ENCODE measurements around the gene TMEM223.

Gene TMEM223

GRCh38 chr11:62787005-62787759 is 4.6 kb downstream of the TMEM223 start, which contains the start of gene TMEM179B:
TMEM179B (plus strand) TSS chr11:62787402; CDS start chr11:62787432, 30 bp downstream.
- Histone ChIP-seq H3K27me3 (ENCODE audit: low read depth, low read length) (no peaks in the 10 kb centered on the region), H3K79me2 (ENCODE audit: low read length) (peaks cover 46% of the 10 kb centered on the region), H3K36me3 (replicated peaks; ENCODE audit: low read depth, low read length) (peaks cover 36% of the 10 kb centered on the region), H4K20me1 (ENCODE audit: insufficient read depth, low read length) (no peaks in the 10 kb centered on the region), H2AFZ (ENCODE audit: low read depth, low read length) (no peak within 1 kb of the TSS), H3K9me3 (ENCODE audit: insufficient read depth, low read length) (no peaks in the 10 kb centered on the region), H3K4me3 (ENCODE audit: low read length) (peak within 1 kb of the TSS; percentile 79), H3K27ac (ENCODE audit: low read length) (peak within 1 kb of the TSS; percentile 69), H3K4me1 (ENCODE audit: low read length) (peaks cover 26% of the 10 kb centered on the region), H3K9ac (ENCODE audit: low read length) (peak within 1 kb of the TSS; percentile 88), H3K4me2 (ENCODE audit: low read length) (peak within 1 kb of the TSS; percentile 86)
- TF ChIP-seq CTCF (IDR thresholded peaks at IDR 0.05; ENCODE audit: low read depth, low read length) = peak; percentile 49
- TF ChIP-seq EZH2phosphoT487 (IDR thresholded peaks at IDR 0.05; ENCODE audit: low read depth) = no peak

GRCh38 chr11:62786318-62787004 is 5.3 kb downstream of the TMEM223 start:
- Histone ChIP-seq H3K9me3 (ENCODE audit: insufficient read depth, low read length) (no peaks in the 10 kb centered on the region), H3K4me2 (ENCODE audit: low read length) (peak overlapping the region; percentile 86), H3K36me3 (replicated peaks; ENCODE audit: low read depth, low read length) (peaks cover 36% of the 10 kb centered on the region), H3K9ac (ENCODE audit: low read length) (peak overlapping the region; percentile 88), H3K27me3 (ENCODE audit: low read depth, low read length) (no peaks in the 10 kb centered on the region), H2AFZ (ENCODE audit: low read depth, low read length) (no peak overlapping the region), H4K20me1 (ENCODE audit: insufficient read depth, low read length) (no peaks in the 10 kb centered on the region), H3K79me2 (ENCODE audit: low read length) (peaks cover 42% of the 10 kb centered on the region), H3K27ac (ENCODE audit: low read length) (peak overlapping the region; percentile 69), H3K4me1 (ENCODE audit: low read length) (peaks cover 23% of the 10 kb centered on the region), H3K4me3 (ENCODE audit: low read length) (peak overlapping the region; percentile 79)
- TF ChIP-seq CTCF (IDR thresholded peaks at IDR 0.05; ENCODE audit: low read depth, low read length) (peak; percentile 92), EZH2phosphoT487 (IDR thresholded peaks at IDR 0.05; ENCODE audit: low read depth) (no peak)

- no peak overlapping the region for H3K4me3 ChIP-seq (ENCODE audit: low read length)
- H3K27me3 ChIP-seq (ENCODE audit: low read depth, low read length) = no peaks in the 10 kb centered on the region
- H3K36me3 ChIP-seq (replicated peaks; ENCODE audit: low read depth, low read length) = peaks cover 17% of the 10 kb centered on the region
- no peak for TF ChIP-seq CTCF (IDR thresholded peaks at IDR 0.05; ENCODE audit: low read depth, low read length)
- no peak for TF ChIP-seq EZH2phosphoT487 (IDR thresholded peaks at IDR 0.05; ENCODE audit: low read depth)
- no peaks in the 10 kb centered on the region for H4K20me1 ChIP-seq (ENCODE audit: insufficient read depth, low read length)
- H3K27ac ChIP-seq (ENCODE audit: low read length) = no peak overlapping the region
- no peak overlapping the region for H3K4me2 ChIP-seq (ENCODE audit: low read length)
- no peak overlapping the region for H2AFZ ChIP-seq (ENCODE audit: low read depth, low read length)
- H3K4me1 ChIP-seq (ENCODE audit: low read length) = peaks cover 7% of the 10 kb centered on the region
- peaks cover 5% of the 10 kb centered on the region for H3K79me2 ChIP-seq (ENCODE audit: low read length)
- H3K9me3 ChIP-seq (ENCODE audit: insufficient read depth, low read length) = no peaks in the 10 kb centered on the region
- H3K9ac ChIP-seq (ENCODE audit: low read length) = no peak overlapping the region
Measured at GRCh38 chr11:62782753-62783152, 9.1 kb downstream of the TMEM223 start.

GRCh38 chr11:62778441-62778840 is 13.4 kb downstream of the TMEM223 start:
- H4K20me1 ChIP-seq (ENCODE audit: insufficient read depth, low read length) = no peaks in the 10 kb centered on the region

More at GRCh38 chr11:62778441-62778840, 13.4 kb downstream of the TMEM223 start:
- no peak for TF ChIP-seq EZH2phosphoT487 (IDR thresholded peaks at IDR 0.05; ENCODE audit: low read depth)
- no peak for TF ChIP-seq CTCF (IDR thresholded peaks at IDR 0.05; ENCODE audit: low read depth, low read length)
- Histone ChIP-seq H3K9me3 (ENCODE audit: insufficient read depth, low read length) (no peaks in the 10 kb centered on the region), H3K4me1 (ENCODE audit: low read length) (no peaks in the 10 kb centered on the region), H3K4me3 (ENCODE audit: low read length) (no peak overlapping the region), H3K79me2 (ENCODE audit: low read length) (0 out of 2 replicates have a peak, but pooled peaks cover 6% of the 10 kb centered on the region), H3K9ac (ENCODE audit: low read length) (no peak overlapping the region), H3K36me3 (replicated peaks; ENCODE audit: low read depth, low read length) (peaks cover 22% of the 10 kb centered on the region), H2AFZ (ENCODE audit: low read depth, low read length) (no peak overlapping the region), H3K4me2 (ENCODE audit: low read length) (no peak overlapping the region), H3K27me3 (ENCODE audit: low read depth, low read length) (no peaks in the 10 kb centered on the region), H3K27ac (ENCODE audit: low read length) (no peak overlapping the region)
